ENCODE measurements around the gene CDC37.
"Not testable (repeated sequence)": the region's sequence is repeated elsewhere in the genome, so short reads cannot be mapped to it uniquely, and the experiment has no call there.

Gene CDC37

GRCh38 chr19:10395003-10395402, 8.3 kb downstream of the CDC37 start:
- DNase-seq (ENCODE audit: low read depth, low spot score) = no peak

DNA sequence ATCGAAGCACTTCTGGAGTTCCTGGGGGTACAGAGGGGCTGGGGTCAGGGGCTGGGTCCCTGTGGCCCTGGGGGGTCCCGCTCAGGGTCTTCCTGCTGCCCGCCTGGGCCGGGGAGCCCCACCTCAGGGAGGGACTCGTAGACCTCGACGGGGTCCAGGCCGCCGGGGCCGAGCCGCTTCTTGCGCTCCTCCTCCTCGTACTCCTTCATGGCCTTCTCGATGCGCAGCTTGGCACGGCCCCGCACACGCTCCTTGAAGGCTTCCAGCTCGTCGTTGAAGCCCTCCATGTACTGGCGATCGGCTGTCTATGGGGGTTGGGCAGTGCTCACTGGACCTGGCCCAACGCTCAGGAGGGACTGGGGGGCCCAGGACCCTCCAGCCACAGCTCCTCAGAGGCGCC, 10.2 kb downstream of the CDC37 start:
- DNase-seq (ENCODE audit: low read depth, low spot score) = no peak

DNA sequence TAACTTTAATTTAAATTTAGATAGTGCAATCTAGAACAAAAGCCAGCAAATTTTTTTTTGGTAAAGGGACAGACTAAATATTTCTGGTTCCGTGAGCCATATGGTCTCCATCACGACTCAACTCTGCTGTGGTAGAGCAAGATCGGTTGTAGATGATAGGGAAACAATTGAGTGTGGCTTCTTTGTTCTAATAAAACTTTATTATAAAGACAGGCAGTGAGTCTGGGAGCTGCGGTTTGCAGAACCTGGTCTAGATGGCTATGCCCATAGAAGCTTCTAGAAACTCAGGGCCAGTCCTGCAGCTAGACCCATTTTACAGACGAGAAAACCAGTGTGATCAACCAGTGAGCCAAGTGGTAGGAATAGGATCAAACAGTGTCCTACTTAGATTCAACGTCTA, 11.2 kb downstream of the CDC37 start:
- no peak for DNase-seq (ENCODE audit: low read depth, low spot score)

GRCh38 chr19:10390652-10391286, 12.6 kb downstream of the CDC37 start:
- DNase-seq (ENCODE audit: low read depth, low spot score) = no peak

DNA sequence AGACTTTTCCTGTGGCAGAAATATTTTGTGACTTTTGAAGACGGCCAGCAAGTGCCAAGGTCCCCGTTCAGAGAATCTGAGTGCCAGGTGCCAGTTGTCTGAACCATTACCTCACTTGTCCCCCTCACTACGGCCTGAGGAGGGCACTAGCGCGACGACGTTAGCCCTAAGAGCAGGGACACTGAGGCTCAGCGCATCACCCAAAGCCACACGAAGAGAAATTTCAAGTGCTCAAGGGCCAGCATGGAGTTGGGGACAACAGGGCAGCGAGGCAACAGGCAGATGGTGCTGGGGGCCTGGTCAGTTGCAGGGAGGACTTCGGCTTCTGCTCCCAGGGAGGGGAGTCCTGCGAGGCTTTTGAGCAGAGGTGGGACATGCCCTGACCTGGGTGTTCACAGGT, 13.5 kb downstream of the CDC37 start:
- no peak for DNase-seq (ENCODE audit: low read depth, low spot score)

GRCh38 chr19:10388957-10389356, 14.4 kb downstream of the CDC37 start:
- DNase-seq (ENCODE audit: low read depth, low spot score) = no peak

- DNase-seq (ENCODE audit: low read depth, low spot score) = no peak
Observed at GRCh38 chr19:10384580-10384979, 18.8 kb downstream of the CDC37 start.

- not testable (repeated sequence) for DNase-seq (ENCODE audit: low read depth, low spot score)
Observed at GRCh38 chr19:10383223-10383499, 20.2 kb downstream of the CDC37 start.

DNA sequence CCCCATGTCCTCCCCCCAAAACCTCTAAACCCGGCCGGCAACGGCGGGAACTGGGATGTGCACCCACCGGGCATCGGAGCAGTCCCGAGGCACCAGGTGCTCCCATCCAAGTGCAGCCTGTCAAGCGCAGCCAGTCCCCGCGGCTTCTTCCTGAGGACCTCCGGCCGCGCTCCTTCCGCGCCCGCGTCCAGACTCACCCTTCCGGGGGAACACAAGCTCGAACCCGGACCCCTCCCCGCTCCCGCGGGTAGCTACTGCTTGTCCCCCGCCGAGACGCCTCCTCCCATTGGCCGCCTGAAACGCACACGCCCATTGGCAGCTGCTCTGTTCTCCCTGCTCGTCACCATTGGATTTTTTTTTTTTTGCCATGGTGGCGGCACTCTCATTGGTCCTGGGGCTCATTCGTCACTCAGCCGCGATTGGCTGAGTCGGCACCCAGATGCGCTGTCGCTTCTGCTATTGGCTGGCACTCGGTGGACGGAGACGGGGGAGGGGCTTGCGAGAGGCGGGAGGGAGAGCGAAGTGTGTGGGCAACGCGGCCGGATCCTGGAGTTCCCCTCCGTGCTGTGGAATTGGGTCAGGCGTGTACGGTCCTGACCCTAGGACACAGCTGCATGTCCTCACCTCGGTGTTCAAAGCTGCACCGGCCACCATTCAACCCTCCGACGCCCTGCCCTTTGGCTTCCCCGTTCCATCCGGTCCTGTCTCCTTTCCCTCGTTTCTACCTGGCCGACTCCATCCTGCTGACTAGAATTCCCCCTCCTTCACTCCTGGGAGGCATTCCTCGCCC, 22.8 kb downstream of the CDC37 start, which contains the start of gene TYK2:
TSS of gene TYK2 (minus strand) at position 260 of the 790 bp plus-strand sequence. CDS start 2,166 bp downstream, outside the sequence.
- DNase-seq (ENCODE audit: low read depth, low spot score) = peak; percentile 93

GRCh38 chr19:10379880-10380312, 23.4 kb downstream of the CDC37 start:
- no peak for DNase-seq (ENCODE audit: low read depth, low spot score)

DNA sequence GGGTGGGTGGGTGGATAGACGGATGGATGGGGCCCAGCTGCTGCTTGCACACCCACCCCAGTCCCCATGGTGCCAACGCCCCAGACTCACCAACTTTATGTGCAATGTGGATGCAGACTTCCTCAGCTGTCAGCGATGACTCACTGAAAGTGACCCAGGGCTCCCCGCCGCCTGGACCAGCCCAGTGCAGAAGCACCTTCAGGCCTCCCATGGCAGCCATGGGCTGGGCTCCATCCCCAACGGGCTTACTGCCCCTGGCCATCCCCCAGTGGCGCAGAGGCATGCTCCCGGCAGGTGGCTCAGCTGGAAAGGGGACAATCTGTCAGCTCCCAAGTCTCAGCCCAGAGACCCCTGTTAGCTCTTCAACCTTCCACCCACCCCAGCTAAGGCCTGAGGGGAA, 25.2 kb downstream of the CDC37 start:
- DNase-seq (ENCODE audit: low read depth, low spot score) = no peak

GRCh38 chr19:10377140-10377640, 26.2 kb downstream of the CDC37 start:
- DNase-seq (ENCODE audit: low read depth, low spot score) = not testable (repeated sequence)

DNA sequence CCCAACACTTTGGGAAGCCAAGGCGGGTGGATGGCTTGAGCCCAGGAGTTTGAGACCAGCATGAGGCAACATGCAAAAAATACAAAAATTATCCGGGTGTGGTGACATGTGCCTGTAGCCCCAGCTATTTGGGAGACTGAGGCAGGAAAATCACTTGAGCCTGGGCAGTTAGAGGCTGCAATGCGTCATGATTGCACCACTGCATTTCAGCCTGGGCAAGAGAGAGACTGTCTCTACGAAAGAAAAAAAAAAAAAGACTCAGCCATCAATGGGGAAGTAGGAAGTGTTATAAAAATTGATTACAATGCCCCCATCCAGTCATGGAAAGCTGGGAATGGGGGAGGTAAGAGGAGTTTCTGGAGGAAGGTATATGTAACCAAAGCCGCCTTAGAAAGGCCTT, 28.4 kb downstream of the CDC37 start:
- DNase-seq (ENCODE audit: low read depth, low spot score) = no peak

- DNase-seq (ENCODE audit: low read depth, low spot score) = no peak
Observed at GRCh38 chr19:10372690-10373089, 30.7 kb downstream of the CDC37 start.

- DNase-seq (ENCODE audit: low read depth, low spot score) = no peak
Observed at GRCh38 chr19:10368101-10368803, 35.1 kb downstream of the CDC37 start.

GRCh38 chr19:10366950-10367512, 36.3 kb downstream of the CDC37 start:
- not testable (repeated sequence) for DNase-seq (ENCODE audit: low read depth, low spot score)

DNA sequence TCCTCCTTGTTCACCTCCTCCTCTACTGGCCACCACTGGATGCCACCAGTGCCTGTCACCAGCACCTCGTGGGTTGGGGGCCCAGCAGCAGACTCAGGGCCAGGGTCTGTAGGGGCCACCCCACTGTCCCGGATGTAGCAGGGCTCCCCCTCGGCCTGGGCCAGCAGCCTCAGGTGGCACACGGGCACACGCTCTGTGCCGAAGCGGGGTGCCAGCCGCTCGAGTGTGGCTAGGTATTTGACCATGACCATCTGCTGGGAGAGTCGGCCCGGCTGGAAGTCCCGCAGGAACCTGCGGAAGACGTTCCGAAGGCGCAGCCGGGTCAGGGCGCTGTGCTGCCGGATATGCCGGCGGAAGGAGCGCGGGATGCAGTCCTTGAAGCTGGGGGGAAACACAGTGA, 37.8 kb downstream of the CDC37 start:
- no peak for DNase-seq (ENCODE audit: low read depth, low spot score)

DNA sequence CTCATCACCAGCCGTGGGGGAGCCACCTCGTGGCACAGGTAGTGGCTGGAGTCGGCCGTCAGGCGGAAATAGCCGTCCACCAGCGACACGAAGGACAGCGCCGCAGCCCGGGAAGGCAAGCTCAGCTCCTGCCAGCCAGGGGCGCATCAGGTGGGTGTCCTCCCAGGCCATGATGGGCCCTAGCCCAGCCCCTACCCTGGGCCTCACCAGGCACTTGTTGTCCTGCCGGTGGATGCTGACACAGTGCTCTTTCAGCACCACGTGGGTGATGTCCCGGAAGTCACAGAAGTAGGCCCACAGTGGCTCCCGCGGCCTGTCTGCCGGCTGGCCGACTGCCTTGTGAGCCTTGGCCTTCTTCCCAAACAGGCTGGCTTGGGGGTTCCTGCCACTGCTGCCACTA, 38.7 kb downstream of the CDC37 start:
- DNase-seq (ENCODE audit: low read depth, low spot score) = no peak

DNA sequence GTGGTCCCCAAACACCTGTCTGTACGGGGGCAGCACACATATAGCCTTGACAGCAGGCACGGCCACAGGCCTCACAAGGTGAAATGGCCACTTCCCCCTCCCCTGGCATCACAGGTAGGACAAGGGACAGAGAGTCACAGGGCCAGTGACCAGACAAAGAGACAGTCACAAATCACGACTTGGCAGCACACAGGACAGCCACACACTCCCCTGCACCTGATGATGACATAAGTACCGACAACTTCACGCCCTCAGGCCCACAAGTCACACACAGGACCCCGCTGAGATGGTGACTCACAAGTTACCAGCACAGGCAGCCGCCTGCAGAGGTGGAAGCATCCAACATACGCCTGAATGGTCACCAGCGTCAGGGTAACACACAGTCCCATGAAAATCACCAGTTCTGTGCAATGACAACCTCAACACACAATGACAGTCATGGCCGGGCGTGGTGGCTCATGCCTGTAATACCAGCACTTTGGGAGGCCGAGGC, 39.5 kb downstream of the CDC37 start:
- no peak for DNase-seq (ENCODE audit: low read depth, low spot score)

- DNase-seq (ENCODE audit: low read depth, low spot score) = no peak
Observed at GRCh38 chr19:10362259-10362658, 41.1 kb downstream of the CDC37 start.

- no peak for DNase-seq (ENCODE audit: low read depth, low spot score)
Observed at GRCh38 chr19:10361569-10362011, 41.8 kb downstream of the CDC37 start.

- no peak for DNase-seq (ENCODE audit: low read depth, low spot score)
Observed at GRCh38 chr19:10356431-10356830, 46.9 kb downstream of the CDC37 start.

Measured in iPS DF 19.7 (cell line).